ENCODE data around the gene ARHGAP40.

ARHGAP40 gene

DNA sequence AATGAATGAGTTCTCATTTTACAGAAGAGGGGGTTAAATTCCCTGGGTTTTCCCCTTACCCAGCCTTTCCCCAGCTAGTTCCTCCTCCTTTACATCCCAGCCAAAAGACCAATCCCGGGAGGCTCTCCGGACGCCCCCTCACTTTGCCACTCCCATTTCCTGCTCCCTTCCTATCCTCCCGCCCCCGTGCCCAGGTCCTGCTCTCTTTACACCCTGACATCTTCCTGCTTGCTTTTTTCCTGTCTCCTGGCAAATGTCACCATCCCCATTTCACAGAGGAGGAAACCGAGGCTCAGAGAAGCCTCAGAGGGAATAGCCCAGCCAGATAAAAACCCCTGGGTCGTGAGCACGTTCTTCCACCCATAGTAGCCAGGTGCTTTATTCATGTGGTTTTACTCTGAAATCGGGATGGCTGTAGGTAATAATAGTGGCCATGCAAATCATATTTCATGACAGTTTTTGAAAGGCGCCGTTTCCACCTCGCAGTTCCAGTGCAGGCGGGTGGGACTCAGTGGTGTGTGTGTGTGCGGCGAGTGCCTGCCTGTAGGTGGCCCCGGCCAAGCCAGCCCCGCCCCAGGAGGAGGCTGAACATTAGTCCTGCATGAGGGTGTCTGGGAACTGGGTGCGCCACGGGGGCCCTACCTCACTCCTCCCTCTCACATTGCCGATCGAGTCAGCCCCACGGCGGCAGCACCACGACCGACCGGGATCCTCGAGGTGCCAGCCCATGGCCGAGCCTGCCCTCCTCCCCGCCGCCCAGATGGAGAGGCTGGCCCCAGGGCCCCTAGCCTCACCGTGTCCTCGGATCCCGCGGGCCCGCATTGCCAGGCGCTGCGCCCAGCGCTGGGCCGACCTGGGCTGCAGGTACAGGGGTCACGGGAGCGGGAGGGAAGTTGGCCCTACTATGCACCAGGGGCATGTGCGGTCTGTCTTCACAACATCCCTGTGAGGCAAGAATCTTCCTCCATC, at the start of gene ARHGAP40:
ARHGAP40 (plus strand) TSS at position 594 of the 969 bp plus-strand sequence.
- Histone ChIP-seq H3K4me3 (ENCODE audit: low read depth in 1 of 2, low read length in 2 of 2) (no peak within 1 kb of the TSS), H3K36me3 (ENCODE audit: control insufficient read depth in 1 of 2, insufficient read depth in 2 of 2, low read length in 2 of 2) (no peaks in the 10 kb centered on the region), H3K27ac (ENCODE audit: low read length) (no peak within 1 kb of the TSS), H3K9me3 (ENCODE audit: control insufficient read depth in 1 of 2, low read length in 2 of 2) (no peaks in the 10 kb centered on the region), H3K27me3 (ENCODE audit: low read depth, low read length) (peaks cover 23% of the 10 kb centered on the region), H3K4me1 (ENCODE audit: control insufficient read depth in 1 of 2, insufficient read depth in 2 of 2, low read length in 2 of 2) (peaks cover 0 to 6% of the 10 kb centered on the region in 2 donors)

GRCh38 chr20:38554986-38555385, 46.6 kb upstream of the ARHGAP40 start:
- Histone ChIP-seq H3K27me3 (ENCODE audit: low read depth, low read length) (no peaks in the 10 kb centered on the region), H3K4me1 (ENCODE audit: control insufficient read depth in 1 of 2, insufficient read depth in 2 of 2, low read length in 2 of 2) (no peaks in the 10 kb centered on the region), H3K27ac (ENCODE audit: low read length) (no peak overlapping the region), H3K36me3 (ENCODE audit: control insufficient read depth in 1 of 2, insufficient read depth in 2 of 2, low read length in 2 of 2) (peaks cover 62 to 81% of the 10 kb centered on the region in 2 donors), H3K9me3 (ENCODE audit: control insufficient read depth in 1 of 2, low read length in 2 of 2) (no peaks in the 10 kb centered on the region), H3K4me3 (ENCODE audit: low read depth in 1 of 2, low read length in 2 of 2) (no peak overlapping the region)

DNA sequence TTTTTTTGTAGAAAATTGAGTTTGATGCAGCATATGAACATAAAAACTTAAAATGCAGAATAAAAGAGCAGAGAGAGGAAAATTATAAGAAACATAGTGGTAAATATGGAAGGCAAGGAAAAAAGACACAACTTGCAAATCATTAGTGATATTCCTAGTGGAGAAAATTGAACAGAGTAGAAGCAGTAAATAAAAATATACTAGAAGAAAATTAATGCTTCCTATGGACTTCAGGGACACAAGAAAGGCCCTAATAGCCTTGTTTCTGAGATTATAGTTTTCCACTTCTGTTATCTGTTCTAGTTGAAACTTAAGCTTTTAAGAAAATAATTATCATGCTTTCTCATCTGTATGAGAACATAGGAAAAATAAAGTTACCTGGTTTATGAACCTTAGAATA, 46.2 kb upstream of the ARHGAP40 start:
- Histone ChIP-seq H3K9me3 (ENCODE audit: control insufficient read depth in 1 of 2, low read length in 2 of 2) (no peaks in the 10 kb centered on the region), H3K36me3 (ENCODE audit: control insufficient read depth in 1 of 2, insufficient read depth in 2 of 2, low read length in 2 of 2) (peaks cover 66 to 83% of the 10 kb centered on the region in 2 donors), H3K27ac (ENCODE audit: low read length) (no peak overlapping the region), H3K27me3 (ENCODE audit: low read depth, low read length) (no peaks in the 10 kb centered on the region), H3K4me1 (ENCODE audit: control insufficient read depth in 1 of 2, insufficient read depth in 2 of 2, low read length in 2 of 2) (no peaks in the 10 kb centered on the region), H3K4me3 (ENCODE audit: low read depth in 1 of 2, low read length in 2 of 2) (no peak overlapping the region)

GRCh38 chr20:38557174-38557573, 44.4 kb upstream of the ARHGAP40 start:
- H3K9me3 ChIP-seq (ENCODE audit: control insufficient read depth in 1 of 2, low read length in 2 of 2): no peaks in the 10 kb centered on the region
- H3K4me1 ChIP-seq (ENCODE audit: control insufficient read depth in 1 of 2, insufficient read depth in 2 of 2, low read length in 2 of 2): no peaks in the 10 kb centered on the region
- no peak overlapping the region for H3K27ac ChIP-seq (ENCODE audit: low read length)
- no peaks in the 10 kb centered on the region for H3K27me3 ChIP-seq (ENCODE audit: low read depth, low read length)
- H3K4me3 ChIP-seq (ENCODE audit: low read depth in 1 of 2, low read length in 2 of 2): no peak overlapping the region
- H3K36me3 ChIP-seq (ENCODE audit: control insufficient read depth in 1 of 2, insufficient read depth in 2 of 2, low read length in 2 of 2): peaks cover 59 to 82% of the 10 kb centered on the region in 2 donors

GRCh38 chr20:38558596-38559360, 42.8 kb upstream of the ARHGAP40 start:
- no peaks in the 10 kb centered on the region for H3K4me1 ChIP-seq (ENCODE audit: control insufficient read depth in 1 of 2, insufficient read depth in 2 of 2, low read length in 2 of 2)
- H3K4me3 ChIP-seq (ENCODE audit: low read depth in 1 of 2, low read length in 2 of 2): no peak overlapping the region
- H3K9me3 ChIP-seq (ENCODE audit: control insufficient read depth in 1 of 2, low read length in 2 of 2): no peaks in the 10 kb centered on the region
- no peaks in the 10 kb centered on the region for H3K27me3 ChIP-seq (ENCODE audit: low read depth, low read length)
- H3K27ac ChIP-seq (ENCODE audit: low read length): no peak overlapping the region
- peaks cover 52 to 79% of the 10 kb centered on the region in 2 donors for H3K36me3 ChIP-seq (ENCODE audit: control insufficient read depth in 1 of 2, insufficient read depth in 2 of 2, low read length in 2 of 2)

- Histone ChIP-seq H3K36me3 (ENCODE audit: control insufficient read depth in 1 of 2, insufficient read depth in 2 of 2, low read length in 2 of 2) (peaks cover 44 to 78% of the 10 kb centered on the region in 2 donors), H3K4me3 (ENCODE audit: low read depth in 1 of 2, low read length in 2 of 2) (no peak overlapping the region)
These were observed 41.8 kb upstream of the ARHGAP40 start for GRCh38 chr20:38559764-38560163.

GRCh38 chr20:38563802-38564431, 37.7 kb upstream of the ARHGAP40 start:
- no peaks in the 10 kb centered on the region for H3K9me3 ChIP-seq (ENCODE audit: control insufficient read depth in 1 of 2, low read length in 2 of 2)
- H3K4me1 ChIP-seq (ENCODE audit: control insufficient read depth in 1 of 2, insufficient read depth in 2 of 2, low read length in 2 of 2): no peaks in the 10 kb centered on the region
- H3K27me3 ChIP-seq (ENCODE audit: low read depth, low read length): no peaks in the 10 kb centered on the region
- peaks cover 40 to 77% of the 10 kb centered on the region in 2 donors for H3K36me3 ChIP-seq (ENCODE audit: control insufficient read depth in 1 of 2, insufficient read depth in 2 of 2, low read length in 2 of 2)
- H3K4me3 ChIP-seq (ENCODE audit: low read depth in 1 of 2, low read length in 2 of 2): no peak overlapping the region
- no peak overlapping the region for H3K27ac ChIP-seq (ENCODE audit: low read length)

More at GRCh38 chr20:38559764-38560163, 41.8 kb upstream of the ARHGAP40 start:
- no peaks in the 10 kb centered on the region for H3K9me3 ChIP-seq (ENCODE audit: control insufficient read depth in 1 of 2, low read length in 2 of 2)
- no peak overlapping the region for H3K27ac ChIP-seq (ENCODE audit: low read length)
- no peaks in the 10 kb centered on the region for H3K27me3 ChIP-seq (ENCODE audit: low read depth, low read length)
- H3K4me1 ChIP-seq (ENCODE audit: control insufficient read depth in 1 of 2, insufficient read depth in 2 of 2, low read length in 2 of 2): no peaks in the 10 kb centered on the region

- peaks cover 42 to 77% of the 10 kb centered on the region in 2 donors for H3K36me3 ChIP-seq (ENCODE audit: control insufficient read depth in 1 of 2, insufficient read depth in 2 of 2, low read length in 2 of 2)
- H3K4me3 ChIP-seq (ENCODE audit: low read depth in 1 of 2, low read length in 2 of 2): no peak overlapping the region
- H3K27ac ChIP-seq (ENCODE audit: low read length): no peak overlapping the region
- H3K4me1 ChIP-seq (ENCODE audit: control insufficient read depth in 1 of 2, insufficient read depth in 2 of 2, low read length in 2 of 2): no peaks in the 10 kb centered on the region
- no peaks in the 10 kb centered on the region for H3K27me3 ChIP-seq (ENCODE audit: low read depth, low read length)
- H3K9me3 ChIP-seq (ENCODE audit: control insufficient read depth in 1 of 2, low read length in 2 of 2): no peaks in the 10 kb centered on the region
These were observed 36.9 kb upstream of the ARHGAP40 start for GRCh38 chr20:38564680-38565079.

DNA sequence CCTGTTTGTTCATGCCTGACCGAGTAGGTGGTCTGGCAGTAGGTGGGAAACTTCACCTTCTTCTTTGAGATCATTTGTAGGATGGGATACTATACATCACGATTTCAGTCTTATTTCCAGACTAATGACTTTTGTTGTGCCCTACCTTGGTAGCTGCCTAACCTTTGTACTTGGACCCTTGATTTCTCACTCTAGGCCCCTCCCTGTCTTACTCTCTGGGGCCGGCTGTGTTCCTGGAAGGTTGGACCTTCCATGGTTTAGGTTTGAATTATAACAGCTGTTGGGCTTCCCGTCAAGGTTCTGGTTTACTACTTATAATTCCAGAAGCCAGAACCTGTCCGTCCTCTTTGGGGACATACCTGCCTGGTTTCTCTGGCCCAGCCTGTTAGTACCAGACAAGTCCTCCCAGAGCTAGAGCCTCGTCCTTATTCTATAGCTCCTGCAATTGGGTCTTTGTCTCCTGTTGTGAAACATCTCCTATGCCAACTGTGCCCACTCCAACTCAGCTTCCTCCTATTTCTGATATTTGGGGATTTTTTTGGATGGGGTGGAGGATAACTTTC, 35.5 kb upstream of the ARHGAP40 start:
- no peak overlapping the region for H3K27ac ChIP-seq (ENCODE audit: low read length)
- peaks cover 42 to 69% of the 10 kb centered on the region in 2 donors for H3K36me3 ChIP-seq (ENCODE audit: control insufficient read depth in 1 of 2, insufficient read depth in 2 of 2, low read length in 2 of 2)
- H3K4me3 ChIP-seq (ENCODE audit: low read depth in 1 of 2, low read length in 2 of 2): no peak overlapping the region
- no peaks in the 10 kb centered on the region for H3K4me1 ChIP-seq (ENCODE audit: control insufficient read depth in 1 of 2, insufficient read depth in 2 of 2, low read length in 2 of 2)
- no peaks in the 10 kb centered on the region for H3K9me3 ChIP-seq (ENCODE audit: control insufficient read depth in 1 of 2, low read length in 2 of 2)
- no peaks in the 10 kb centered on the region for H3K27me3 ChIP-seq (ENCODE audit: low read depth, low read length)

- Histone ChIP-seq H3K27me3 (ENCODE audit: low read depth, low read length) (no peaks in the 10 kb centered on the region), H3K36me3 (ENCODE audit: control insufficient read depth in 1 of 2, insufficient read depth in 2 of 2, low read length in 2 of 2) (peaks cover 53 to 61% of the 10 kb centered on the region in 2 donors), H3K4me3 (ENCODE audit: low read depth in 1 of 2, low read length in 2 of 2) (no peak overlapping the region), H3K9me3 (ENCODE audit: control insufficient read depth in 1 of 2, low read length in 2 of 2) (no peaks in the 10 kb centered on the region), H3K27ac (ENCODE audit: low read length) (no peak overlapping the region), H3K4me1 (ENCODE audit: control insufficient read depth in 1 of 2, insufficient read depth in 2 of 2, low read length in 2 of 2) (no peaks in the 10 kb centered on the region)
These were observed 31.7 kb upstream of the ARHGAP40 start for GRCh38 chr20:38569747-38570525.
